ENCODE measurements around the gene MTIF2.
A peak's percentile ranks its signal among the peaks of the same experiment; 100 is the strongest.
"Not testable (repeated sequence)": the region's sequence is repeated elsewhere in the genome, so short reads cannot be mapped to it uniquely, and the experiment has no call there.

The MTIF2 gene

GRCh38 chr2:55239656-55240222, 29.3 kb downstream of the MTIF2 start:
- FAIRE-seq = no peak

GRCh38 chr2:55236992-55237543, 32.0 kb downstream of the MTIF2 start:
- FAIRE-seq = no peak

- no peak for FAIRE-seq
These were observed 33.1 kb downstream of the MTIF2 start for GRCh38 chr2:55235724-55236538.

- FAIRE-seq = no peak
These were observed 35.4 kb downstream of the MTIF2 start for GRCh38 chr2:55233658-55233940.

DNA sequence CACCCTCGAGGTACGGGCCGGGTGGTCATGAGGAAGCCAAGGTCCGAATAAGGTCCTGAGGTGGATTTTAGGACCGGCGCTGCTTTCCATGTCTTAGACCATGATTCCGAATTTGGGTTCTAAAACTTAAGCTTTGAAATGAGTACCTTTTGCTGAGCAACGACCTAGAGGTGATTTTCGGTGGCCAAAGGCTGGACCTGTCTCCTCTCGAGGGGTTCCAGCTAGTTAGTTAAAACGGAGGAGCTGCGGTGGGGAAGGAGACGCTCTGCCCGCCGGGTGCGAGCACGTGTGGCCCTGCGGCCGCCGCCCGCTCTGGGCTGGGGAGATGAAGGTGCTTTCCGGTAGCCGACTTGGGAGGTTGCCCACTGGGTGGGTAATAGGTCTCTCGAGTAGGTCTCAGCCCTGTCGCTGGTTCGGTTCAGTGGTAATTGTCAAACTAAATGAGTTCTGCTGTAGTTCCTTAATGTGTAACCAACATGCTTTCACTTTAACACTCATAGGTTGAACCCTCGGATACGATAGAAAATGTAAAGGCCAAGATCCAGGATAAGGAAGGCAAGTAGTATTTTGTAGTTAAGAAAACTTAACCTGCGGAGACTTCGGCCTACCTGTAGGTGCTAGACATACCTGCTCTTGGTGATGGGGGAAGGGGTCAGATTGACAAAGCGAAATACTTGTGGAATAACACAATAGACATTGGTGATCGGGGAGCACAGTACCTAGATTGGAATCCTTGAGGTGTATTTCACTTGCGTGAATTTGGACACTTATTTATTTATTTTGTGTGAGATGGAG, 36.0 kb downstream of the MTIF2 start:
- no peak for FAIRE-seq

DNA sequence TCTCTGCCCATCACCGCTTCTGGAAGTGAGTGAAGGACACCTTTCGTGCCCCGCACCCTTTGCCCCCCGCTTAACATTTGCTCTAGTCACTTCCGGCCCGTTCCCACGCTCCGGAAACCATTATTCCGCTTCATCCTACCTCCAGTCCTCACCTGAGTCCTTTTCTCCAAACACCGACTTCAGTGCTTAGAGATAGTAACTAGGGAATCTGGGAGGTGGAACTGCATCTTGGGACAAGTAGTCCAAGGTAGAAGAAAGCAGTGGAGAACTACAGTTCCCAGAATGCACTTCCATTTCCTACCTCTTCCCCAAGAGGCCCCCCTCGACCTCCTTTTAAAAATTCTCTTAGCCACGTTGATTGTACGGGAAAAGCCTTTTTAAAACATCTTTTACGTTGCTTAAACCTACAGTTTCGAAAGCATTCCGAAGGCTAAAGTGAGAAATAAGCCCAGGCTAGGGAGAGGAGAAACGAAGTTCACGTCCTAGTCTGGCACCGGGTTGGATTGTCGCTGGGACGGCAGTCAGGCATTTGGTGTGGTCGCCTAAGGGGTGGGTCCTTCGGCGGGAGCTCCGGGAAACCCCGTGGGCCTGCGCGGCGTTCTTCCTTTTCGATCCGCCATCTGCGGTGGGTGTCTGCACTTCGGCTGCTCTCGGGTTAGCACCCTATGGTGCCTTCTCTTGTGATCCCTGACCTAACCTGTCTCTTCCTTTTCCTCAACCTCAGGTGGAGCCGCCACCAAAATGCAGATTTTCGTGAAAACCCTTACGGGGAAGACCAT, 36.8 kb downstream of the MTIF2 start, which contains the start of the genes CLHC1 and RPS27A:
Gene CLHC1 (minus strand): TSS at position 210 of the 779 bp plus-strand sequence. CDS start 9,882 bp downstream, outside the sequence.
Gene RPS27A (plus strand): TSS at position 605 of the 779 bp plus-strand sequence. CDS start 137 bp downstream, at position 742.
- peak; percentile 89 for FAIRE-seq

GRCh38 chr2:55231546-55232083, 37.4 kb downstream of the MTIF2 start:
- FAIRE-seq = no peak

GRCh38 chr2:55230551-55230950, 38.5 kb downstream of the MTIF2 start:
- FAIRE-seq = no peak

DNA sequence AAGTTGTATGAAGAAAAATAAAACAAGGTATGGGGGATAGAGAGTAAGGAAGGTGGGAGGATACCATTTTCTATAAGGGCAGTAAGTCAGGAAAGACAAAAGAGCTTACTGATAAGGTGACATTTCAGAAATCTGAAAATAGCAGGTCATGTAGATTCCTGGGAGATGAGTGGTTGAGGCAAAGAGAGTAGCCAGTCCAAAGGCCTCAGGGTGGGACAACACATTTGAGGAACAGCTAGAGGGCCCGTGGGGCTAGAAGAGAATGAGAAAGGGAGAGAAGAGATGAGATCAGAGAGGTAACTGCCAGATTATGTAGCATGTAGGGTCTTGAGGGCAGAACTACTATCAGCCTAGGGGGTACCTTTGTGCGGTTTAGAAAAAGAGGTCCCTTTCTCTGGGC, 39.8 kb downstream of the MTIF2 start:
- no peak for FAIRE-seq

GRCh38 chr2:55228226-55228563, 40.8 kb downstream of the MTIF2 start:
- FAIRE-seq = no peak

DNA sequence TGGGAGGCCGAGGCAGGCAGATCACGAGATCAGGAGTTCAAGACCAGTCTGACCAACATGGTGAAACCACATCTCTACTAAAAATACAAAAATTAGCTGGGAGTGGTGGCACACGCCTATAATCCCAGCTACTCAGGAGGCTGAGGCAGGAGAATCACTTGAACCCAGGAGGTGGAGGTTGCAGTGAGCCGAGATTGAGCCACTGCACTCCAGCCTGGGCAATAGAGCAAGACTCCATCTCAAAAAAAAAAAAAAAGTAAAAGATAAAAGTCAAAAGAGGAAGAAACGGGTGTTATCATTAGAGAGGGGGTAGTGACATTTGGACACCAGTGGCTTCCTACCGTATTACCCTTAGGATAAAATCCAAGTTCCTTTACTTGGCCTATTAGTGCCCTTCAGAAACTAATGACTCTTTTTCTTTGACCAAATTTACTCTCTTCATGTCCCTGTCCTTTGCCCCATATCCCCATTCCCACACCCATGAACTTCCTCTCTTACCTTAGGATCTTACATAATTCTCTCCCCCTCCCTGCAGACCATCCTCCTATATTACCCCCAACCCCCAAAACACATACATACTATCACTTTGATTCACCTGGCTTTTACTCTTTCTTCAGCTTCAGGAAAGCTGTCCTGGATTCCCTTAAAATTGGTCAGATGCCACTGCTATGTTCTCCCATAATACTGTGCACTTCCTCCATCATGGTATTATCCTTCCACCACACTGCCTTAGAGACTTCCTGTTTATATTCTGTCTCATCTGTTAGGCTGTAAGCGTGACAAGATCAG, 41.4 kb downstream of the MTIF2 start:
- not testable (repeated sequence) for FAIRE-seq

- no peak for FAIRE-seq
These were observed 43.5 kb downstream of the MTIF2 start for GRCh38 chr2:55225481-55226020.

GRCh38 chr2:55224761-55225261, 44.2 kb downstream of the MTIF2 start:
- no peak for FAIRE-seq

GRCh38 chr2:55223958-55224760, 44.9 kb downstream of the MTIF2 start:
- no peak for FAIRE-seq

GRCh38 chr2:55213822-55214221, 55.2 kb downstream of the MTIF2 start:
- FAIRE-seq = no peak

GRCh38 chr2:55204950-55205349, 64.1 kb downstream of the MTIF2 start:
- no peak for FAIRE-seq

GRCh38 chr2:55204536-55204935, 64.5 kb downstream of the MTIF2 start:
- FAIRE-seq = no peak

- FAIRE-seq = no peak
These were observed 68.6 kb downstream of the MTIF2 start for GRCh38 chr2:55200416-55200815.

DNA sequence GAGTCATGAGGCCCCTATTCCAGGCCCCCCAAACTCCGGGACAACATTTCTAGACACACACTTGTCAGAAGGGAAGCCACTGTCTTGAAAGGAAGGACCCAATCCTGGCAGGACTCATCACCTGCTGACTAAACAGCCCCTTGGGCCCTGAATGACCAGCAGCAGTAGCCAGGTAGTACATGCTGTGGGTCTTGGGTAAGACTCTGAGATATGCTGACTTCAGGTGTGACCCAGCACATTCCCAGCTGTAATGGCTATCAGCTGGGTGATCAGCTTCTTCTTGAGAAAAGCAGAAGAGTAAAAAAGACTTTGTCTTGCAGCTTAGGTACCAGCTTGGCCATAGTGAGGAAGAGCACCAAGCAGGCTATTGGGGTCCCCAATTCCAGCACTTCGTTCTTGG, 72.5 kb downstream of the MTIF2 start:
- no peak for FAIRE-seq

DNA sequence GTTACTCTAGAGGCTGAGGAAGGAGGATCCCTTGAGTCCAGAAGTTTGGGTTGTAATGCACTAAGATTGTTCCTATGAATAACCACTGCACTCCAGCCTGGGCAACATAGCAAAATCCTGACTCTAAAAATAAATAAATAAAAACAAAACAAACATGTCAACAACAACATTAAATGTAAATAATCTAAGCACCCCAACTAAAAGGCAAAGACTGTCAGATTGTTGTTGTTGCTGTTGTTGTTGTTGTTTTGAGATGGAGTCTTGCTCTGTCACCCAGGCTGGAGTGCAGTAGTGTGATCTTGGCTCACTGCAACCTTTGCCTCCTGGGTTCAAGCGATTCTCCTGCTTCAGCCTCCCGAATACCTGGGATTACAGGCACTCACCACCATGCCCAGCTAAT, 77.1 kb downstream of the MTIF2 start:
- FAIRE-seq = not testable (repeated sequence)
